ENCODE data around the gene PRRC2B.

- no peak for TF ChIP-seq CTCF (IDR thresholded peaks at IDR 0.05 in 2 of 3, conservative IDR thresholded peaks at IDR 0.05 in 1 of 3; ENCODE audit: borderline replicate concordance in 1 of 3, insufficient read depth in 1 of 3, low read depth in 2 of 3, low read length in 2 of 3)
- no peak for TF ChIP-seq EZH2 (IDR thresholded peaks at IDR 0.05)
- TF ChIP-seq RAD21 (IDR thresholded peaks at IDR 0.05; ENCODE audit: low read depth) = no peak
- TF ChIP-seq MAX (IDR thresholded peaks at IDR 0.05) = no peak
- no peak for TF ChIP-seq REST (IDR thresholded peaks at IDR 0.05; ENCODE audit: low read depth)
- TF ChIP-seq POLR2A (IDR thresholded peaks at IDR 0.05; ENCODE audit: borderline replicate concordance, extremely low read depth, insufficient read depth, insufficient read length) = no peak
- TF ChIP-seq SP1 (IDR thresholded peaks at IDR 0.05; ENCODE audit: low read depth) = no peak
- no peak for TF ChIP-seq CBX3 (IDR thresholded peaks at IDR 0.05; ENCODE audit: low read depth)
- TF ChIP-seq POLR2AphosphoS5 (IDR thresholded peaks at IDR 0.05; ENCODE audit: low read depth, low read length) = no peak
- TF ChIP-seq ELF1 (IDR thresholded peaks at IDR 0.05; ENCODE audit: borderline replicate concordance, low read depth) = no peak
- TF ChIP-seq YY1 (IDR thresholded peaks at IDR 0.05; ENCODE audit: extremely low read depth, insufficient replicate concordance, low read depth, low read length) = no peak
- no peak for TF ChIP-seq TCF7L2 (IDR thresholded peaks at IDR 0.05; ENCODE audit: borderline replicate concordance, extremely low read depth, insufficient read depth, insufficient read length)
- no peak for TF ChIP-seq ATF3 (IDR thresholded peaks at IDR 0.05)
- TF ChIP-seq JUND (IDR thresholded peaks at IDR 0.05) = no peak
Measured at GRCh38 chr9:131469951-131470350, 76.1 kb downstream of the PRRC2B start.

Data from HCT116 (cell line).